Measurements from ENCODE around the gene SF3B3.

- no peak for TF ChIP-seq POLR2A (IDR thresholded peaks at IDR 0.05; ENCODE audit: low read depth, low read length)
- TF ChIP-seq FOXM1 (IDR thresholded peaks at IDR 0.05; ENCODE audit: low read depth, low read length) = no peak
- no peak for TF ChIP-seq RFX5 (IDR thresholded peaks at IDR 0.05; ENCODE audit: low read depth, low read length)
- TF ChIP-seq CTCF (IDR thresholded peaks at IDR 0.05 in 2 of 3, conservative IDR thresholded peaks at IDR 0.05 in 1 of 3; ENCODE audit: control insufficient read depth in 2 of 3, extremely low read depth in 1 of 3, insufficient read depth in 1 of 3, low read depth in 3 of 3, low read length in 3 of 3) = no peak
Observed at GRCh38 chr16:70552675-70553074, 29.1 kb downstream of the SF3B3 start.

All from GM12878 (cell line).